ENCODE data around the gene GCNT2.

GRCh38 chr6:10520468-10520867 lies 683 bp upstream of the GCNT2 start:
- no peak for TF ChIP-seq CTCF (conservative IDR thresholded peaks at IDR 0.05 in 1 of 2, IDR thresholded peaks at IDR 0.05 in 1 of 2; ENCODE audit: low read depth in 1 of 2, low read length in 2 of 2)
- no peak for TF ChIP-seq EZH2 (IDR thresholded peaks at IDR 0.05; ENCODE audit: low read length, missing control alignments)

Data from fibroblast of lung (primary cell).